Measurements from ENCODE around the gene ADRA2C. TPM values are rescaled to one million over a fixed set of nuclear protein-coding genes. Genes with fewer than 3 reads are reported as not detected.

The ADRA2C gene
- total RNA-seq, 2 experiments from 2014 or later, result 0.21 TPM; not detected in 1

DNA sequence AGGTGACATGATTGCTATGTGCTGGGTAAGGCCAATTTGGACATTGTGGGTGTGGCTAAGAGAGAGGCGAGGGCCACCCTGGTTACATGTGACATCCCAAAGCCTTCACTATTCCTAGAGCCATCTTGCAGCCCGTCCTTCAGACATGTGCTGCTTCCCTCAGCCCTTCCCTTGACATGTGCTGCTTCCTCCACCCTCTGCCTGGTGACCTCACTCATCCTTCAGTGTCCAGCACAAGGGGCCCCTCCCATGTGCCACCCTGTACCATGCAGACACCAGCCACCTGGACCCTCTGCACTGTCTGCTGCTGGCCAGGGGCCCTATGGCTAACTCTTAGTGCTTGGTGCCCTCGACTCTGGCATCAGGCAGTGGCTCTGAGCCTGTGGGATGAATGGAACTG lies 27.4 kb downstream of the ADRA2C start:
- no peaks in the 10 kb centered on the region for H3K36me3 ChIP-seq (ENCODE audit: insufficient read depth, low read length)
- peaks cover 5% of the 10 kb centered on the region; the same call in 1 of the 2 replicates for H3K9me3 ChIP-seq (ENCODE audit: low read length)
- BruUV-seq (replicated peaks), result no TSS peak
- no peak overlapping the region for H2AFZ ChIP-seq (ENCODE audit: low read length)
- intact Hi-C loops (cut with micrococcal nuclease; ENCODE audit: unreplicated experiment), result loop anchor here (10.0 kb wide), 1 partner anchor 91 kb away; no protein-coding TSS in a partner anchor
- no peak overlapping the region for H3K27ac ChIP-seq (ENCODE audit: low read depth, low read length, poor library complexity, severe bottlenecking)
- H3K9me2 ChIP-seq (ENCODE audit: insufficient read depth, low read length), result no peaks in the 10 kb centered on the region
- no peaks in the 10 kb centered on the region for H4K20me1 ChIP-seq (ENCODE audit: insufficient read depth, low read length)
- no peak for TF ChIP-seq CTCF (conservative IDR thresholded peaks at IDR 0.05; ENCODE audit: low read length)
- no peak for TF ChIP-seq EZH2phosphoT487 (IDR thresholded peaks at IDR 0.05; ENCODE audit: borderline replicate concordance, low read depth, low read length)
- CTCF ChIA-PET (ENCODE audit: unreplicated experiment), result no interaction called here
- no peaks in the 10 kb centered on the region for H3K4me1 ChIP-seq (ENCODE audit: insufficient read depth, low read length, poor library complexity, severe bottlenecking)
- POLR2A ChIA-PET, result no interaction called here
- H3K79me2 ChIP-seq (ENCODE audit: insufficient read depth, low read depth, low read length), result no peaks in the 10 kb centered on the region
- H3K4me3 ChIP-seq (ENCODE audit: low read depth, low read length, poor library complexity, severe bottlenecking), result no peak overlapping the region
- H3K4me2 ChIP-seq (ENCODE audit: low read length), result no peak overlapping the region
- DNase-seq (ENCODE audit: low spot score), result no peak

- no peak for DNase-seq (ENCODE audit: low spot score)
- Histone ChIP-seq H3K4me3 (ENCODE audit: low read depth, low read length, poor library complexity, severe bottlenecking) (no peak overlapping the region), H3K36me3 (ENCODE audit: insufficient read depth, low read length) (no peaks in the 10 kb centered on the region), H3K4me1 (ENCODE audit: insufficient read depth, low read length, poor library complexity, severe bottlenecking) (no peaks in the 10 kb centered on the region), H4K20me1 (ENCODE audit: insufficient read depth, low read length) (no peaks in the 10 kb centered on the region), H2AFZ (ENCODE audit: low read length) (no peak overlapping the region), H3K9me3 (ENCODE audit: low read length) (peaks cover 5% of the 10 kb centered on the region; the same call in 1 of the 2 replicates), H3K27ac (ENCODE audit: low read depth, low read length, poor library complexity, severe bottlenecking) (no peak overlapping the region), H3K79me2 (ENCODE audit: insufficient read depth, low read depth, low read length) (no peaks in the 10 kb centered on the region), H3K9me2 (ENCODE audit: insufficient read depth, low read length) (no peaks in the 10 kb centered on the region), H3K4me2 (ENCODE audit: low read length) (no peak overlapping the region)
- BruUV-seq (replicated peaks), result no TSS peak
- intact Hi-C loops (cut with micrococcal nuclease; ENCODE audit: unreplicated experiment), result loop anchor here (10.0 kb wide), 1 partner anchor 88 kb away; no protein-coding TSS in a partner anchor
- ChIA-PET CTCF (ENCODE audit: unreplicated experiment) (no interaction called here), POLR2A (no interaction called here)
- TF ChIP-seq CTCF (conservative IDR thresholded peaks at IDR 0.05; ENCODE audit: low read length), result no peak
- no peak for TF ChIP-seq EZH2phosphoT487 (IDR thresholded peaks at IDR 0.05; ENCODE audit: borderline replicate concordance, low read depth, low read length)
Observed at GRCh38 chr4:3796960-3797359, 30.8 kb downstream of the ADRA2C start.

GRCh38 chr4:3797831-3798790 lies 31.9 kb downstream of the ADRA2C start:
- BruUV-seq (replicated peaks), result no TSS peak
- no peak overlapping the region for H2AFZ ChIP-seq (ENCODE audit: low read length)
- H4K20me1 ChIP-seq (ENCODE audit: insufficient read depth, low read length), result no peaks in the 10 kb centered on the region
- no peaks in the 10 kb centered on the region for H3K36me3 ChIP-seq (ENCODE audit: insufficient read depth, low read length)
- no peaks in the 10 kb centered on the region for H3K4me1 ChIP-seq (ENCODE audit: insufficient read depth, low read length, poor library complexity, severe bottlenecking)
- H3K27ac ChIP-seq (ENCODE audit: low read depth, low read length, poor library complexity, severe bottlenecking), result no peak overlapping the region
- ChIA-PET POLR2A (no interaction called here), CTCF (ENCODE audit: unreplicated experiment) (no interaction called here)
- H3K79me2 ChIP-seq (ENCODE audit: insufficient read depth, low read depth, low read length), result no peaks in the 10 kb centered on the region
- H3K4me2 ChIP-seq (ENCODE audit: low read length), result no peak overlapping the region
- H3K9me2 ChIP-seq (ENCODE audit: insufficient read depth, low read length), result no peaks in the 10 kb centered on the region
- H3K4me3 ChIP-seq (ENCODE audit: low read depth, low read length, poor library complexity, severe bottlenecking), result no peak overlapping the region
- TF ChIP-seq EZH2phosphoT487 (IDR thresholded peaks at IDR 0.05; ENCODE audit: borderline replicate concordance, low read depth, low read length) (no peak), CTCF (conservative IDR thresholded peaks at IDR 0.05; ENCODE audit: low read length) (no peak)
- peaks cover 5% of the 10 kb centered on the region; the same call in 1 of the 2 replicates for H3K9me3 ChIP-seq (ENCODE audit: low read length)
- no peak for DNase-seq (ENCODE audit: low spot score)
- intact Hi-C loops (cut with micrococcal nuclease; ENCODE audit: unreplicated experiment), result loop anchor here (10.0 kb wide), 1 partner anchor 87 kb away; no protein-coding TSS in a partner anchor

Measured in OCI-LY7 (cell line).